Keratinocyte (primary cell): ENCODE data around the gene LRRC10. TPM values are rescaled to one million over a fixed set of nuclear protein-coding genes. Genes with fewer than 3 reads are reported as not detected.

Experiments
- DNase-seq: peaks from one replicate; pipeline ENCODE4 v3.0.0-alpha.2; 2011; ENCODE audit warnings: low read depth, missing footprints, low spot score
- FAIRE-seq: peaks from 2 replicates; lab custom pipeline; 2011; peaks lifted over from hg19 to GRCh38; lab: Jason Lieb, UNC
- H2AFZ ChIP-seq: 2 replicates; pipeline ENCODE4 v1.6.0; 2012; ENCODE audit warnings: low read length, control low read depth, inconsistent platforms; ENCODE audit not compliant: control insufficient read depth
- H3K27ac ChIP-seq: 2 replicates; pipeline ENCODE4 v1.5.1; 2011; ENCODE audit warnings: low read length; ENCODE audit not compliant: control insufficient read depth, insufficient read depth
- H3K27me3 ChIP-seq: 3 replicates; pipeline ENCODE4 v1.6.0; 2011; ENCODE audit warnings: low read length; ENCODE audit not compliant: control insufficient read depth, insufficient read depth; ENCODE audit errors: extremely low read depth
- H3K36me3 ChIP-seq, 2 experiments: 2 replicates in 1 of 2; 3 replicates in 1 of 2; pipeline ENCODE4 v1.5.1; 2011; ENCODE audit warnings: low read length in 2 of 2, mild to moderate bottlenecking in 1 of 2; ENCODE audit not compliant: control insufficient read depth in 2 of 2, insufficient read depth in 2 of 2; ENCODE audit errors: extremely low read depth in 1 of 2
- H3K4me1 ChIP-seq: 3 replicates; pipeline ENCODE4 v1.5.1; 2011; ENCODE audit warnings: low read length; ENCODE audit not compliant: control insufficient read depth, insufficient read depth; ENCODE audit errors: extremely low read depth
- H3K4me2 ChIP-seq: 3 replicates; pipeline ENCODE4 v1.6.0; 2011; ENCODE audit warnings: low read depth, low read length; ENCODE audit not compliant: control insufficient read depth, insufficient read depth; ENCODE audit errors: extremely low read depth
- H3K4me3 ChIP-seq, 3 experiments: fragments of 200-600 bp in 1 of 3; sonication (generic) in 1 of 3; 2 replicates in 2 of 3; 3 replicates in 1 of 3; pipeline ENCODE4 v1.5.1; 2011 to 2016; ENCODE audit warnings: low read length in 3 of 3, mild to moderate bottlenecking in 3 of 3, control low read depth in 2 of 3, inconsistent platforms in 1 of 3, low read depth in 1 of 3, mixed read lengths in 1 of 3, mixed run types in 1 of 3, moderate library complexity in 1 of 3; ENCODE audit not compliant: control insufficient read depth in 2 of 3, insufficient read depth in 2 of 3; ENCODE audit errors: extremely low read depth in 1 of 3
- H3K79me2 ChIP-seq: 2 replicates; pipeline ENCODE4 v1.6.0; 2012; ENCODE audit warnings: low read length; ENCODE audit not compliant: control insufficient read depth, insufficient read depth
- H3K9ac ChIP-seq: 3 replicates; pipeline ENCODE4 v1.6.0; 2011; ENCODE audit warnings: low read length; ENCODE audit not compliant: control insufficient read depth, insufficient read depth; ENCODE audit errors: extremely low read depth
- H3K9me1 ChIP-seq: 3 replicates; pipeline ENCODE4 v1.6.0; 2011; ENCODE audit warnings: low read length; ENCODE audit not compliant: control insufficient read depth, insufficient read depth; ENCODE audit errors: extremely low read depth
- H3K9me3 ChIP-seq: 2 replicates; pipeline ENCODE4 v1.5.1; 2012; ENCODE audit warnings: low read depth, low read length; ENCODE audit not compliant: control insufficient read depth
- H4K20me1 ChIP-seq: 3 replicates; pipeline ENCODE4 v1.6.0; 2011; ENCODE audit warnings: low read length; ENCODE audit not compliant: control insufficient read depth, insufficient read depth; ENCODE audit errors: extremely low read depth
- EZH2 ChIP-seq: IDR thresholded peaks from one replicate; pipeline ENCODE4 v1.6.1; 2012; ENCODE audit warnings: inconsistent platforms, mild to moderate bottlenecking, low read length, moderate library complexity
- dilution Hi-C: fragments of 300-500 bp; cut with MboI; formaldehyde crosslinking; loops from one replicate; pipeline ENCODE4 v1.7.0; 2020; ENCODE audit warnings: low sequenced_read_pairs; ENCODE audit not compliant: extremely low pct_ligation_motif_present
- polyA plus RNA-seq, 5 experiments: library from polyadenylated mRNA; depleted of rRNA in 3 of 5; stranded (reverse) in 3 of 5; stranded (forward) in 1 of 5; unstranded in 1 of 5; fragments of >200 nt; gene quantifications; 1 replicate in 1 of 5; 2 replicates in 3 of 5; 3 replicates in 1 of 5; pipeline versions ENCODE4 v1.2.1 to v1.2.3, GENCODE V29; 2011 to 2012; ENCODE audit warnings: missing spikeins in 2 of 5, low read depth in 1 of 5, low replicate concordance in 1 of 5
- TF ChIP-seq, protein P1 (sequence below), 3 experiments: IDR thresholded peaks in 1 of 3; conservative IDR thresholded peaks in 1 of 3; optimal IDR thresholded peaks in 1 of 3; 2 replicates in 2 of 3; 3 replicates in 1 of 3; pipeline versions ENCODE3 to v1.5.1; 2011; ENCODE audit warnings: low read length in 3 of 3, mild to moderate bottlenecking in 3 of 3, moderate library complexity in 2 of 3, control low read depth in 1 of 3, inconsistent platforms in 1 of 3; ENCODE audit not compliant: insufficient read depth in 2 of 3; ENCODE audit errors: extremely low read depth in 1 of 3

The LRRC10 gene
- polyA plus RNA-seq, 1 donor (not counting 4 experiments of a cell fraction or from before 2014, with no cell fraction given): not detected

DNA sequence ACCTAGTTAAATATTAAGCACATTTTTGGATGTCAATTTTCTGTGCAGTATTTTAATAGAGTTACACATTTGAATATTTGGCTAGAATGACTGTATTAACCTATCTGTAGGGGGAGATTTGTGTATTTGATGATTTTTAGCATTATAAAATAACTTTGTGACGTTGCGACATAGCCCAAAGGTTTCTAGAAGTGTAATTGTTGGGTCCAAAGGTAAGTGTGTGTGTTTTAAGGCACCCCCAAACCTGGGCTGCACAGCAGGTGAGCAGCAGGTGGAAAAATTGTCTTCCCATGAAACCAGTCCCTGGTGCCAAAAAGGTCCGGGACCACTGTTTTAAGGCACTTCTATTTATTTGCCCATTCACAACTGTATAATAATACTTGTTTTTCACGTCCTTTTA, 22.2 kb downstream of the LRRC10 start:
- FAIRE-seq (no peak), DNase-seq (no peak)
- no peak overlapping the region for H3K9ac ChIP-seq
- no peak for TF ChIP-seq EZH2
- TF ChIP-seq, protein P1, sequence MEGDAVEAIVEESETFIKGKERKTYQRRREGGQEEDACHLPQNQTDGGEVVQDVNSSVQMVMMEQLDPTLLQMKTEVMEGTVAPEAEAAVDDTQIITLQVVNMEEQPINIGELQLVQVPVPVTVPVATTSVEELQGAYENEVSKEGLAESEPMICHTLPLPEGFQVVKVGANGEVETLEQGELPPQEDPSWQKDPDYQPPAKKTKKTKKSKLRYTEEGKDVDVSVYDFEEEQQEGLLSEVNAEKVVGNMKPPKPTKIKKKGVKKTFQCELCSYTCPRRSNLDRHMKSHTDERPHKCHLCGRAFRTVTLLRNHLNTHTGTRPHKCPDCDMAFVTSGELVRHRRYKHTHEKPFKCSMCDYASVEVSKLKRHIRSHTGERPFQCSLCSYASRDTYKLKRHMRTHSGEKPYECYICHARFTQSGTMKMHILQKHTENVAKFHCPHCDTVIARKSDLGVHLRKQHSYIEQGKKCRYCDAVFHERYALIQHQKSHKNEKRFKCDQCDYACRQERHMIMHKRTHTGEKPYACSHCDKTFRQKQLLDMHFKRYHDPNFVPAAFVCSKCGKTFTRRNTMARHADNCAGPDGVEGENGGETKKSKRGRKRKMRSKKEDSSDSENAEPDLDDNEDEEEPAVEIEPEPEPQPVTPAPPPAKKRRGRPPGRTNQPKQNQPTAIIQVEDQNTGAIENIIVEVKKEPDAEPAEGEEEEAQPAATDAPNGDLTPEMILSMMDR (optimal IDR thresholded peaks at IDR 0.05 in 1 of 3, IDR thresholded peaks at IDR 0.05 in 1 of 3, conservative IDR thresholded peaks at IDR 0.05 in 1 of 3; ENCODE audit: extremely low read depth in 1 of 3, insufficient read depth in 2 of 3, low read length in 3 of 3): no peak
- H3K4me3 ChIP-seq: no peak overlapping the region
- H3K4me2 ChIP-seq: no peak overlapping the region
- H3K4me1 ChIP-seq: peaks cover 4% of the 10 kb centered on the region
- no peak overlapping the region for H3K27ac ChIP-seq
- no peaks in the 10 kb centered on the region for H3K27me3 ChIP-seq
- no peak overlapping the region for H2AFZ ChIP-seq
- H3K36me3 ChIP-seq: peaks cover 17 to 33% of the 10 kb centered on the region in 2 experiments
- dilution Hi-C loops: no loop called here
- peaks cover 4% of the 10 kb centered on the region for H4K20me1 ChIP-seq
- H3K9me3 ChIP-seq: no peaks in the 10 kb centered on the region
- peaks cover 30% of the 10 kb centered on the region for H3K79me2 ChIP-seq
- no peaks in the 10 kb centered on the region for H3K9me1 ChIP-seq

DNA sequence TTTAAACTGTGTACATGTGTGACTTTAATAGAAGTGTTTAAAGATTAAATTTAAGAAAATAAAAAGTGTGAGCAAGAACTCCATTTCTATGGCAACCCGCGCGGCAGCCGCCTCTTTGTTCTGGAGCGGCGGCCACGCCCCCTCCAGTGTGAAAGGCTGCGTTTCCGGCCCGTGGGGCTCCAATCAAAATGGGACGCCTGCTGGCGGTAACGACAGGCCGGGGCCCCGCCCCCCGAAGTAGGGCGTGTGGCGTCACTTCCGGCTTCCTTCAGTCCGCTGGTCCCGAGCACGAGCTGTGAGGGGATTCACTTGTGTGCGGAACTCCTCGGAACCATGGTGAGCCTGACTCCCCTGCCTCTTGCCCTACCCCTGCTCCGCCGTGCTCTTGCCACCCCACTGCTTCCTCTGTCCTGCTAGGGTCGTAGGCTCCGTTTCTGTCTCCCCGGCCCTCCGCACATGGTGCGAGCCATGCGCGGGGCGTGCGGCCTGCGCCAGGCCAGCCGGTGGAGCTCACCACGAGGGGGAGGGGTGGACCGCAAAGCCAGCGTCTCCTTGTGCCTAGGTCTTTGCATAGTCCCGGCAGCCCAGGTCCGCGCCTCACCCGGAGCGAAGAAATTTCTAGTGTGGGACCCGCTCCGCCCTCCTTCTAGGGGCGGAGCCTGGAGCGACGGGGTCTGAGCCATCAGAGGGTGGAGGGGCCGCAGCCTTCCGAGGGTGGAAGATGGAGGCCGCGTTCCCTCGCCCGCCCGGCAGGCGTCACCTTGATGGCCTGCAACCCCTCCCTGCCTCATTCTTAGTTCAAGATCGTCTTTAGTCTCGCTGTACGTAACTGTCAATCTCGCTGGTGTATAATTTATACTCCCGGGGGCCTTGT, 25.3 kb downstream of the LRRC10 start, which contains the start of gene CCT2:
Gene CCT2 (plus strand): TSS at position 271 of the 874 bp plus-strand sequence. CDS start 63 bp downstream, at position 334.
- Histone ChIP-seq H3K27ac (peak within 1 kb of the TSS; percentile 97), H3K4me3 (peak within 1 kb of the TSS; percentile 77 to 97 (median 93)), H3K9ac (peak within 1 kb of the TSS; percentile 99), H3K79me2 (peaks cover 27% of the 10 kb centered on the region), H3K27me3 (no peaks in the 10 kb centered on the region), H3K4me1 (peaks cover 8% of the 10 kb centered on the region), H2AFZ (peak within 1 kb of the TSS; percentile 100), H3K4me2 (peak within 1 kb of the TSS; percentile 97), H3K9me1 (no peaks in the 10 kb centered on the region), H3K36me3 (peaks cover 9 to 17% of the 10 kb centered on the region in 2 experiments), H4K20me1 (peaks cover 4% of the 10 kb centered on the region), H3K9me3 (no peaks in the 10 kb centered on the region)
- FAIRE-seq (no peak), DNase-seq (peak; percentile 66)
- no peak for TF ChIP-seq EZH2
- TF ChIP-seq, protein P1 (optimal IDR thresholded peaks at IDR 0.05 in 1 of 3, IDR thresholded peaks at IDR 0.05 in 1 of 3, conservative IDR thresholded peaks at IDR 0.05 in 1 of 3; ENCODE audit: extremely low read depth in 1 of 3, insufficient read depth in 2 of 3, low read length in 3 of 3): peak; percentile 40 to 54 (median 42)
- dilution Hi-C loops: no loop called here
